Esophagus squamous epithelium (tissue), 4 donors: Measurements from ENCODE around the gene PUM1.

ENCODE experiments used
- CTCF ChIP-seq, 6 experiments: fragments of 450-650 bp in 4 of 6; fragments of 200-600 bp in 2 of 6; sonication (generic) in 2 of 6; IDR thresholded peaks; one replicate each; pipeline ENCODE4 v1.5.1; 2016 to 2019; ENCODE audit warnings: antibody characterized with exemption in 6 of 6, mild to moderate bottlenecking in 4 of 6, moderate library complexity in 4 of 6
- POLR2A ChIP-seq, 4 donors: fragments of 450-650 bp; IDR thresholded peaks; one replicate each; pipeline ENCODE4 v1.6.1; 2017; ENCODE audit warnings: antibody characterized with exemption in 4 of 4, mild to moderate bottlenecking in 4 of 4, moderate library complexity in 3 of 4

DNA sequence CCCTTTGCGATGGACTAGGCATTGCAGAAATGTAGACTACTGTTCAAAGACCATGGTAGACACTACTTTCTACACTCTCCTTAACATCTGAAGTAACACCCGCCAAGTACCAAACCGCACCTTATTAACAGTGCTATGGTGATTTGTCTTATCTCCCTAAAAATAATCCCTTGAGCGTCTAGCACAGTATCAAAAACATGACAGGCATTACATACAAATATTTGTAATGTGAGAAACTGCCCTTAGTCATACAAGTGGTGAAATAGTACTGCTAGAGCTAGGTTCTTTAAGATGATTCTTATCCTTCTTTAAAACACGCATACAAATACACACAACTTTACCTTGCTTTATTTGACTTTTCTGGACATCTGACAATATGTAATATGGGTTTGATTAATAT, 27.2 kb downstream of the PUM1 start:
- no peak for TF ChIP-seq CTCF (IDR thresholded peaks at IDR 0.05)
- no peak for TF ChIP-seq POLR2A (IDR thresholded peaks at IDR 0.05)
